DLD1 (cell line): ENCODE data around the gene MAP2K1.
"Not testable (repeated sequence)": the region's sequence is repeated elsewhere in the genome, so short reads cannot be mapped to it uniquely, and the experiment has no call there.

Source experiments
- in situ Hi-C: cut with HindIII; loops from 2 replicates; pipeline ENCODE4 v1.10.0; 2017; ENCODE audit warnings: low sequenced_read_pairs

Gene MAP2K1

DNA sequence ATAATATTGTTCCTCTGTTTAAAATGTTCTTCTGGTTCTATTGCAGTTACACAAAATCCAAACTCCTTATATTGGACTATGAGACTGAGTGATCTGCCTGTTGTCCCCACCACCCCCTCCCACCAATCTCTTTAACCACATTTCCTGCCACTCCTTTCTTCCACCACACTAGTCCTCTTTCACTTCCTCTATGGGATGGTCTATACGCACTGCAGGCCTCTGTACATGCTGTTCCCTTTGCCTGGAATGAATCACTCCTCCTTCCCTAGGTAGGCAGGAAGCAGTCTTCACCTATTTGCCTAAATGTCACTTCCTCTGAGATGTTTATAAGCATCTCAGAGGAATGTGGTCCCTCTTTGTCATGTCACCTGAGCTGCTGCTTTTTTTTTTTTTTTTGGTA is 4.0 kb downstream of the MAP2K1 start:
- in situ Hi-C loops: no loop called here

- in situ Hi-C loops: not testable (repeated sequence)
Observed at GRCh38 chr15:66393037-66393436, 6.3 kb downstream of the MAP2K1 start.

- in situ Hi-C loops: no loop called here
Observed at GRCh38 chr15:66394472-66394871, 7.8 kb downstream of the MAP2K1 start.

DNA sequence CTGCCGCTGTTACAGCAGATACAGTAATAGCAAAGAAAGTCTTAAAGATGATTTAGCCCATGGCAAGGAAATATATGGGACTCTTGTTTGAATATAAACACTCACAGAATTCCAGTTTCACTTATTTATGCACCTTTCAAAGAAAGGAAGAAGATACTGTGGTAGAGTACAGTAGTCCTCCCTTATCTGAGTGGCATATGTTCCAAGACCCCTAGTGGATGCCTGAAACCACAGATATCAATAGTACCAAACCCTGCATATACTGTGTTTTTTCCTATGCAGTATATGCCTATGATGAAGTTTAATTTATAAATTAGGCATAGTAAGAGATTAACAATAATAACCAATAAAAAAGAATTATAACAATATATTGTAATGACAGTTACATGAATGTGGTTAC is 8.2 kb downstream of the MAP2K1 start:
- in situ Hi-C loops: no loop called here

- in situ Hi-C loops: no loop called here
Observed at GRCh38 chr15:66399276-66399675, 12.6 kb downstream of the MAP2K1 start.

- in situ Hi-C loops: no loop called here
Observed at GRCh38 chr15:66400351-66400774, 13.7 kb downstream of the MAP2K1 start.

DNA sequence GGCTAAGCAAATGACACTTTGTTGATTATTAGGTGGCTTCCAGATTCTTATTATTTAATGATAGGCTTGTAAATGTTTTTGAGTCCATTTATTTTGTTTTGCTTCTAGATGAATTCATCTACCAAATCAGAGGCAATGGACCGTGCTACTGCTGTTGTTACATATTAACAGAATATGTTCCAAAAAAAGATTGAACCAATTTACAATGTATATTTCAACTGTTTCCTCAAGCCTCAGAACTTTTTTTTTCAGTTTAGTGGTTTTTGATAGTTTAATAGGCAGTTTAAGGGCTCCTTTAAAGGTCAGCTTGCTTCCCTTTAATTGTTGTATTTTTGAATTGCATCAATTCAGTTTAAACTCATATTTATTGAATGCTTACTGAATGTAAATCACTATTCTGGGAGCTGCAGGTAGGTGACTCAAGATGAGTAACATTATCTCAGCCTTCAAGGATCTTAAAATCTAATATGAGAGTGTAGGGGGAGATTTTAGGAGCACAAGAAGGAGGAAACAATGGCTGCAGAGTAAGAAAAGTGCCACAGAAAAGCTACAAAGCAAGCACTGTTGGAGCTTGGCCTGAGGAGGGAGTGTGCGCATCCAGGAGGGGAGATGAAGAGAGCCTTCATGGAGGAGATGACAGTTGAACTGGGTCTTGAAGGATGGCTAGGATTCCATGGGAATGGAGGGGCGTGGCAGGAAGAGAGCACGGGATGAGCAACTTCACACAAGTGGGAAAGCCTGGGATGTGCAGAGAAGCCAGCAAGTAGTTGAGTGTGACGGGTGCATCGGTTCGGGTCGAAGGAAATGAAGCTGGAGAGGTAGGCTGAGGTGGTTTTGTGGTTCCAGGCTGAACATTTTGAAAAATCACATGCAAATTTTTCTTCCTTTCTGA is 14.7 kb downstream of the MAP2K1 start:
- in situ Hi-C loops: no loop called here

- in situ Hi-C loops: no loop called here
Observed at GRCh38 chr15:66402761-66403284, 16.1 kb downstream of the MAP2K1 start.

GRCh38 chr15:66403323-66403722 is 16.6 kb downstream of the MAP2K1 start:
- in situ Hi-C loops: no loop called here

DNA sequence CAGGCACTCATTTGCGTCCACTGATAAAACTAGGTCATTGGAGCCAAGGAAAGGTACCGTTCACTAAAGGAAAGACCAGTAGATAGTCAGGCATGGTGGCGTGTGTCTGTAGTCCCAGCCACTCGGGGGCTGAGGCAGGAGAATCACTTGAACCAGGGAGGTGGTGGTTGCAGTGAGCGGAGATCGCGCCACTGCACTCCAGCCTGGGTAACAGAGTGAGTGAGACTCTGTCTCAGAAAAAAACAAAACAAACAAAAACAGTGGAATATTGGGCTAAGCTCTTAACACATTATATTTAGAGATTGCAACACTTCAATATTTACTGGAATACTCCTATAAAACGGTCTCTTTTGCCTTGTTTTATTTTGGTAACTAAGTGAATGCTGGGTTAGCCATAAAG is 17.4 kb downstream of the MAP2K1 start:
- in situ Hi-C loops: no loop called here

GRCh38 chr15:66404532-66404931 is 17.8 kb downstream of the MAP2K1 start:
- in situ Hi-C loops: no loop called here

GRCh38 chr15:66405007-66405406 is 18.3 kb downstream of the MAP2K1 start:
- in situ Hi-C loops: no loop called here

DNA sequence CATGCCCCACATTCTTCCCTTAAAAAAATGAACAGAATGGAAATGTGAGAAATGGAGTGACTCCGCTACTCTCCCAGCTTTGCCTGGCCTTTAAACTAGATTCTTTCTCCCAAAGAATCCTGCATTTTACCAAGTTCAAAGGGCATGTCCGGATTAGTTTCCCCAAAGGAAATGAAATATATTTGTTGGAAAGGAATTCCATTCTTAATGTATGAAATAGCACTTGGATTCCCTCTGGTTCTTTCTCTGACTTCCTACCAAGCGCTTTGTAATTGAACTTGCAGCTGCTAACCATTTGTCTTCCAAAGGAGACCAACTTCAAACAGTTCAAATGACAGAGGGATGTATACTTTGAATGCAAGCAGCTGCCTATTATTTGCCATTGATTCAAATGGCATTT is 18.9 kb downstream of the MAP2K1 start:
- in situ Hi-C loops: no loop called here

- in situ Hi-C loops: no loop called here
Observed at GRCh38 chr15:66408254-66408653, 21.5 kb downstream of the MAP2K1 start.

DNA sequence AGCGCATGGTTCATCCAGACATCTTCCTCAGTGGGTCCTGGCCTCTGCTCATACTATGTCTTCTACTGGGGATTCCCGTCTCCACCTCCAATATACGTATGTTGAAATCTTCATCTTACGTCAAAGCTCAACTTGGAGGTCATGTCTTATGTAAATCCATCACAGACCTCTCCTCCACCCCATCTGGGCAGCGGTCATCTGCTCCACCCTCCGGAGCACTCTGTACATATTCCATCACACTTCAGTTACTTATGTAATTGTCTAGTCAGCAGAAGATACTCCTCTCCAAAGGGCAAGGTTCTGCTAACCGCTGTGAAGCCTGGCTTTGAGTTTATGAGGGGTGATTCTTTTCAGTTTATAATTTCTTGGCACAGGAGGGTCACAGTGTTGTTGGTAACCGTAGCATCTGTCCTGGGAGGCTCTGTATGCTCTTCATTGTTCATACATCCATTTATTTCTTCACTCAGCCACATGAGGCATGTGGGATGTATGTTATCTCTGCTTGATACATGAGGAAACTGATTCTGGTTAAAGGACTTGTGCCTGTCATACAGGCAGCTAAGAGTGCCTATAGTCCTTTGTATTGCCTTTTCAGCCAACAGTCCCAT is 22.1 kb downstream of the MAP2K1 start:
- in situ Hi-C loops: no loop called here

- in situ Hi-C loops: loop anchor here (5.0 kb wide), 1 partner anchor 92 kb away; no protein-coding TSS in a partner anchor
Observed at GRCh38 chr15:66409565-66410108, 22.9 kb downstream of the MAP2K1 start.

DNA sequence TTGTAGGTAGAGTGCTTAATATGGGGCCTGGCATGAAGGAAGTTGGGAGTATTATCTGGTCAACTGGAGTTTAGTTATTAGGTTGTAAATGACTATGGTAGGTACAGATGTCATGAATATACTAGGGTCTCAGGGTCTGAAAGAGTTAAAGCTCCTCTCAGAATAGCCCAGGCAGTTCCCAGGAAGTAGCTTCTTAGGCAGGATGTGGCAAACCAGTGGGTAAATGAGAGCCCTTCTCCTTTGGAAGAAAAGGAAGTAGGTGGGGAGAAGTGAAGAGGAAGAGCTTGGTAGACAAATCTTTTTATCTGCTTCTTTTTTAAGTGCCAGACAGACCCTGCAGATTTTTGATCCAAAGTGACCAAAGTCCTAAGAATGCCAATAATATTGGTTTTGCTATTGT is 24.5 kb downstream of the MAP2K1 start:
- in situ Hi-C loops: loop anchor here (5.0 kb wide), 1 partner anchor 94 kb away; no protein-coding TSS in a partner anchor

GRCh38 chr15:66412220-66412619 is 25.5 kb downstream of the MAP2K1 start:
- in situ Hi-C loops: loop anchor here (5.0 kb wide), 1 partner anchor 95 kb away; no protein-coding TSS in a partner anchor

DNA sequence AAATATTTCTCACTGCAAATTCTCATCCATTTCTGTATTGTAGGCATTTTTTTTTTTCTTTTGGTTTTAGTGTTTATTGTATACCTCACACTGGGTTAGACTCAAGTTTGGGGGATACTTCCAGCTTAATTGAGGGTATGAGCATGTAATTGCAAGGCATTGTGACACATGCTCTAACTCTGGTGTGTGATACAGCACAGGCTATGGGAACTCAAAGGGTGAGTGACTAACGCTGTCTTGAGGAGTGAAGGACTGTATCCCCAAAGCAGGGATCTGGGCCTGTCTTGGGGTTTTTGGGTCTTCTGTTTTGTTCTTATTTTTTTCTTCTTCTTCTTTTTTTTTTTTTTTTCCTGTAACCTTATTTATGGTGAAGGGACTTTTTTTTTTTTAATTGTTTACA is 26.9 kb downstream of the MAP2K1 start:
- in situ Hi-C loops: loop anchor here (5.0 kb wide), 1 partner anchor 96 kb away; no protein-coding TSS in a partner anchor

GRCh38 chr15:66415360-66415759 is 28.6 kb downstream of the MAP2K1 start:
- in situ Hi-C loops: no loop called here

DNA sequence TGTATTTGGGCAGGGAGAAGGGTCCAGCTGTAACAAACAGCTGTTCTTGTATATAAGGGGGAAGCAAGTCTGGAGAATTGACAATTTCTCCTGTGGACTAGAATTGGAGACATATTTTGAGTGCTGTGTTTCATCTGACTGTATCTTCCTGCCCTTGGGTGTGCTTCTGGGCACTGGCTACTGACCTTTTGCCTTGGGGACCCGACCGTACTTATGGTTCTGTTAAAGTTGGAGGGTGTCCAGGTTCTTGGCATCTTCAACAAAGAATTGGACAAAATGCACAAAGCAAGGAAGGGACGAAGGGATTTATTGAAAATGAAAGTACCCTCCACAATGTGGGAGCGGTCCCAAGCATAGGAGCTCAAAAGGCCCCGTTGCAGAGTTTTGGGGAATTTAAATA is 31.0 kb downstream of the MAP2K1 start:
- in situ Hi-C loops: no loop called here

DNA sequence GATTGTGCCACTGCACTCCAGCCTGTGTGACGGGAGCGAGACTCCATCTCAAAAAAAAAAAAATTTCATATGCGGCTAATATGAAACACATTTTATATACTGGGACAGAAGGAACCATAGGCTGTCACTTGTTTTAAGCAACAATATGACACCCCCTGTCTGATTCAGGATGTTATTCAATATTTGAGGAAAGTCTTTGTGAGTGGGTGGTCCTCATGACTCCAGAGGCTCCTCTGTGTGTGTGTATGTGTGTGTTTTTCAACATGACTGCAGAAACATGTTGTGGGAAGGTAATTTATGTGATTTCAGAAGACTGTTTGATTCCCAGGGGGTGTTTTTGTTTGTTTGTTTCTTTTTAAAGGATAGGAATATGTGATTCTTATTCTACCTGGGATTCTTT is 32.8 kb downstream of the MAP2K1 start:
- in situ Hi-C loops: no loop called here
